8988T (cell line): Measurements from ENCODE around the gene SUCNR1.
"Not testable (repeated sequence)": the region's sequence is repeated elsewhere in the genome, so short reads cannot be mapped to it uniquely, and the experiment has no call there.

Source experiments
- DNase-seq: peaks from one replicate; pipeline ENCODE4 v3.0.0; 2011

Gene SUCNR1

DNA sequence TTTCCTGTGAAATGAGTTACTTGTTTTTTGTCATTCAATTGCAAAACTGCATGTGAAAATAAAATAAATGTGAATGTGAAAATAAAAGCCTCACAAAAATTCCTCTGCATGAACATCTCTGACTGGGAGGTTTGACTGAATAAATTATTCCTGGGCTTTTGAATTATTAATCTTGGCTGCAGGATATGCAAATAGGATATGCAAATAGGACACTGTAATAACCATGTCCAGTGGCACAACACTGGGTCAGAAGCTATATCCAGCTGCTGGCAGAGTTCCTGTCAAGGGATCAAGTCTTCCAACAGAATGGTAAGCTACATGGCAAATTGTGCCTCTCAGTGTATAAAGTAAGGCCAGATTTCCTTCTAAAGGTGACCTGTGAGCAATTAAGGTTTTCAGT is at the start of gene SUCNR1:
Gene SUCNR1 (plus strand): TSS at position 246 of the 400 bp plus-strand sequence. CDS start 6,250 bp downstream, outside the sequence.
- DNase-seq, result no peak

DNA sequence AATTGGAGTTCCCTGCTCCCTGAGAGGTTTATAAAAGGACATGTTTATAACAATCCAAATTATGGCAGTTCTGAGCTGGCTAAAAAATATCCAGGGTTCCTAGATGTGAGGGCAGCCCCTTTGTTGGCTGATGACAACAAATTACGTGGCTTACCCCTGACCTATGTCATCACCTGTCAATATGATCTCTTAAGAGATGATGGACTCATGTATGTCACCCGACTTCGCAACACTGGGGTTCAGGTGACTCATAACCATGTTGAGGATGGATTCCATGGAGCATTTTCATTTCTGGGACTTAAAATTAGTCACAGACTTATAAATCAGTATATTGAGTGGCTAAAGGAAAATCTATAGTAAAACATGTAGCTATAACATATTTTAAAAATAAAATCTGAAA is 45.6 kb upstream of the SUCNR1 start:
- no peak for DNase-seq

- no peak for DNase-seq
Measured at GRCh38 chr3:151835751-151836525, 37.5 kb upstream of the SUCNR1 start.

DNA sequence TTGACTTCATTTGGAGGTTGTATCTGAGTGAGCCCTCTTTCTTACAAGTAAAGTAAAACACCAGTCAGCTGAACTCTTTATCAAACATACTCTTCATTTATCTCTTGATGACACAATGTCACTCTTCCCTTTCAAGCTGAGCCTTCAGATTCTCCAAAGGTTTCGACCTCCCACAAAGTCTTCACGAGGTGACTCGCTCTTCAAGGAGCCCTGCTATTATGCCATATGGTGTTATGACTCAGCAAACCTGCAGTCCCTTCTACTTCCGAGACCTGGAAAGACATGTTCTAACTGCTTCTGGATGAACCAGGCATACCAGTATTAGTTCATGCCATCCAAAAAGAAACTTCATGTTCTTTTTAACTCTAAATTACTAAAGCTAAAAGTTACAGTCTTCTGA is 36.4 kb upstream of the SUCNR1 start:
- DNase-seq, result peak; percentile 11

DNA sequence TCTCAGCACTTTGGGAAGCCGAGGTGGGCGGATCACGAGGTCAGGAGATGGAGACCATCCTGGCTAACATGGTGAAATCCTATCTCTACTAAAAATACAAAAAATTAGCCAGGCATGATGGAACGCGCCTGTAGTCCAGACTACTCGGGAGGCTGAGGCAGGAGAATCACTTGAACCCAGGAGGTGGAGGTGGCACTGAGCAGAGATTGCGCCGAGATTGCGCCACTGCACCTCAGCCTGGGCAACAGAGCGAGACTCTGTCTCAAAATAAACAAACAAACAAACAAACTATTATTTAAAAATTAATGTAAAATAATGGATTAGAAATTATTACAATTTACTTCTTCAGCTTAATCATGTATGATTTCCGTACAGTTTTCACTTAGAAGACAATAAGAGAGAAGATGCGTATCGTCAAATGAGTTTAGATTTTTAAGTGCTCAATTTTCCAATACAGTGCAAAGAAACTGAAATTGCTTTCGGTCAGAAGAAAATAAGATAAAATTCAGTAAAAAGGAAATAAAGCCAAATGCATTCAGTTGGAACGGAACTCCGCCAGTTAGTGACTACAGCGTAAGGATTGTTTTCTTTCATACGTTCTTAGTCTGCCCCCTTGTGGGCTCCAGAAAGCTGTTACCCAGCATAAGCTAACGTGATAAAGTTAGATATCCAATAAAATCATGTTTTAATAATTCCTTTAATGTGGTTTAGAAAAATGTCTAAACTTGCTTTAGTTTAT is 34.7 kb upstream of the SUCNR1 start:
- peak; percentile 10 for DNase-seq

GRCh38 chr3:151839313-151839631 is 34.2 kb upstream of the SUCNR1 start:
- no peak for DNase-seq

- no peak for DNase-seq
Measured at GRCh38 chr3:151841801-151842200, 31.6 kb upstream of the SUCNR1 start.

- DNase-seq, result no peak
Measured at GRCh38 chr3:151843275-151843674, 30.2 kb upstream of the SUCNR1 start.

- DNase-seq, result no peak
Measured at GRCh38 chr3:151845306-151845905, 28.0 kb upstream of the SUCNR1 start.

- DNase-seq, result not testable (repeated sequence)
Measured at GRCh38 chr3:151850065-151850464, 23.4 kb upstream of the SUCNR1 start.

DNA sequence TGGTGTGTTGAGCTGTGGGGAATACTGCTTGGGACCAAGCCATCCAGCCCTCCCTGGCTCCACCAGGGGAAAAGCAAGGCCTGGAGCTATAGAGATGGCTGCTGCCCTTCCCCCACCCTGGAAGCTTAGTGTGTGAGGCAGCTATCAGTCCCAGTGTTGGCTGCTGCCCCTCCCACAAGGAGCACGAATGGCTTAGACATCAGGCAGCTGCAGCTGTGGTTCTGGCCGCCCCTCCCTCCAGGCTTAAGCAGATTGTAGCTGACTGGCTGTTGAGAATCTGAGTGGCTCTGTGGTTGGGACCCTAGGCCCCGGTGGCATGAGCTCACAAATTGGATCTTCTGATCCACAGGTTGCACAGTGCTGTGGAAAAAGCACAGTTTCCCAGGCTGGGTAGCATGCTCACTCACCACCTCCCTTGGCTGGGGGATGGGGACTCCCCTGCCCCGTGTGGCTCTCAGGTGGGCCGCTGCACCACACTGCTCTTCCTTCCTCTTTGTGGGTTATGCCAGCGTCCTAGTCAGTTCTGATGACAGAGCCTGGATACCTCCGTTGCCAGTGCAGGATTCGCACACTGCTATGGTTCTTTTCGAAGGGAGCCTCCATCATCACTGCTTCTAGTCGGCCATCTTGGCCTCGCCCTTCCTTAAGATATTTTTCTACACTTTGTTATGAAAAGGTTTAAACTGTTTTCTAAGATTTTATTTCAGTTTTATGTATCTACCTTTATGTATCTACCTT is 21.2 kb upstream of the SUCNR1 start:
- DNase-seq, result no peak

DNA sequence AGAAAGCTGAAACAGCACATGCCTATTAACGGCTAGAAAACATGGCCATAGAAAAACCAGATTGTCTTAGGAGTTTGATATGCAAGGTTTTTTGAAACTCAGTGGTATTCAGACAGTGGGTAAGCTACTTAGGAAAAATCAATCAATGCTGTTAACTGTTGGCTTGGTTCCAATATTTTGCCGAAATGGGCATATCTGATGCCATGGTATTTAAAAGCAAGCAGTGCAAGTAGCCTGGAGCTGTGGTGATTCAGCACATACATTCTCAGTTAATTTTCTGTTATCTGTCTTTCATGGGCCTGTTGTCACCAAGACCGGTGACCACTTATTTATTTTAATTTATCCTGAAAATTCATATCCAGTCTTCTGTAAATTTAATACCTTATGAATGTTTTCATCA is 17.3 kb upstream of the SUCNR1 start:
- no peak for DNase-seq

GRCh38 chr3:151856641-151857040 is 16.8 kb upstream of the SUCNR1 start:
- no peak for DNase-seq

- no peak for DNase-seq
Measured at GRCh38 chr3:151859233-151859673, 14.2 kb upstream of the SUCNR1 start.

DNA sequence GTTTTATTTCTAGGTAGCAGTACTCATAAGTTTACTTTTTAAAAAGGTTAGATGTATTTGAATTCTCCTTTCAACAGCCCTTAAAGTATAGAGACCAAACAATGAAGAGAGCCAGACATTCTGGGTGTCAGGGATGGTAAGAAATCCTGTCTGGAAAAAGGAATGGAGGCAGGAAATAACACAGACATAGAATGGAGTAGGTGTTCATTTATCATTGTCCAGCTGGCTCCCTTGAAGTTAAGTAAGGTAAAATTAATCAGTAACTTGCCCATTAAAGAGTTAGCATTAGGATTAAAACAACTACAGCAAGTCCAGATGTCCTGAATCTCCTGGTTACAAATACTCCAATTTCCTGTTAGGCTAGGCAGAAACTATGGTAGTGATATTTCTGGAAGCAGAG is 13.5 kb upstream of the SUCNR1 start:
- no peak for DNase-seq

DNA sequence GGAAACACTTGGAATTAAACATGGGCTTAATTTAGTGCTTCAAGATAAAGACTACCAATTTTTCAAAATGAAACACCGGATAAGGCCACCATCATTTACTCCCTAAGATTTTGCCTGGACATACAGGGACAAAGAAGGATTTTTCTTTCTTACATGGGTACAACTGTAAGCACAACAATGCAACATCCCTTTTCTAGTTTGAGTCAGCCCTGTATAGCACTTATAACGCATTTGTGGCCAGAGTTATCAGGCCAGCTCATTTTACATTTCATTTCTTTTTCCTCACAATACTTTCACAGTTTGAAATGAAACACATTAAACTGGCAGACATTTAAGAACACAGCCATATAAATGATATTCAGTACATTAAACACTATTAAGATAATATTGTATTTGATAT is 9.8 kb upstream of the SUCNR1 start:
- no peak for DNase-seq

- no peak for DNase-seq
Measured at GRCh38 chr3:151864423-151865101, 8.9 kb upstream of the SUCNR1 start.

DNA sequence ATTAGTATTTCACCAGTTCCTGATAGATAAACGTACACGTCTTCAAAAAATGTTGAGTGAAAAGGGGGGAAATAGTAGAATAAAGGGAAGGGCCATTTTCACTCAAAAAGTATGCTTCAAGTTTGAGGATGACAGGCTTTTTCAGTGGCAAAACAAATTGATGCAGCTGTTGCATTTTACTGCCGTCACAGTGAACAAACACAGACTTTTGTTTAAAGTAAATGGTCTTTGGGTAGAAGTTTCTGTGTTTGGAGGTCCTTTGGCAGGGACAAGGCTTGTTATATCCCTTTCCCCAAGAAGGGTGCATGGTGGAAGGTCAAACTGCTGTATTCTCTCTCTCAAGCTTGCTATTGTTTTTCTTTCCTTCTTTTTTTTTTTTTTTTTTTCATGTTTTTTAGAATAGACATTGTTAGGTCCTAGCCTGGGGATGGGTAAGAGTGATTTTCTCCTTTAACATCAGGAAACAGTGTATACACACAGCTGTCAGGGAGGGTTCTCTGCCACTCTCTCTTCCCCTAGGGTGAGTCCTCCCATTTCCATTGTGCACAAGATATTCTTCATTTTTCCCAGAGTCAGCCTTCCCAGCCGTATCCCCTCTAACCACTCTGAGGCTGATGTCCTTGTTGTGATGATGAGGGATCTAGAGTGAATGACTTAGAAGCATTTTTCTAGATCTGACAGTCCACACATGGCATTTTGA is 6.6 kb upstream of the SUCNR1 start:
- no peak for DNase-seq

GRCh38 chr3:151867666-151868065 is 5.8 kb upstream of the SUCNR1 start:
- DNase-seq, result no peak

GRCh38 chr3:151869181-151869580 is 4.3 kb upstream of the SUCNR1 start:
- DNase-seq, result no peak

- DNase-seq, result no peak
Measured at GRCh38 chr3:151871639-151872468, 1.6 kb upstream of the SUCNR1 start.
